Vagina (tissue), 2 donors: ENCODE results near the gene AFF3. TPM values are rescaled to one million over a fixed set of nuclear protein-coding genes. Genes with fewer than 3 reads are reported as not detected.

ENCODE experiments used
- DNase-seq, 2 donors: peaks; one replicate each; pipeline ENCODE4 v3.0.0-alpha.2; 2017; ENCODE audit errors: extremely low spot score in 2 of 2
- H3K27ac ChIP-seq: fragments of 200-600 bp; sonication (generic); one replicate; pipeline ENCODE4 v1.5.1; 2019
- H3K27me3 ChIP-seq: fragments of 200-600 bp; sonication (generic); one replicate; pipeline ENCODE4 v1.5.1; 2019
- H3K36me3 ChIP-seq, 2 donors: fragments of 200-600 bp; sonication (generic); one replicate each; pipeline ENCODE4 v1.5.1; 2017 to 2019
- H3K4me1 ChIP-seq: fragments of 200-600 bp; sonication (generic); one replicate; pipeline ENCODE4 v1.5.1; 2019
- H3K4me3 ChIP-seq, 2 donors: fragments of 200-600 bp; sonication (generic); 1 replicate in 1 of 2; 2 replicates in 1 of 2; pipeline ENCODE4 v1.5.1; 2016 to 2019
- H3K9me3 ChIP-seq: fragments of 200-600 bp; sonication (generic); one replicate; pipeline ENCODE4 v1.5.1; 2019
- POLR2A ChIP-seq, 2 donors: fragments of 450-650 bp; IDR thresholded peaks; one replicate each; pipeline ENCODE4 v1.6.1; 2017; ENCODE audit warnings: antibody characterized with exemption in 2 of 2, mild to moderate bottlenecking in 2 of 2, moderate library complexity in 2 of 2
- POLR2AphosphoS5 ChIP-seq, 2 donors: sonication (generic); formaldehyde crosslinking; IDR thresholded peaks; one replicate each; pipeline ENCODE4 v1.9.0; 2017; ENCODE audit warnings: antibody characterized with exemption in 2 of 2, mild to moderate bottlenecking in 2 of 2, low read depth in 1 of 2; ENCODE audit not compliant: insufficient read depth in 1 of 2
- intact Hi-C: fragments of 100-400 bp; cut with DNase I; formaldehyde crosslinking; loops from one replicate; pipeline ENCODE4 v1.15.1; 2023
- total RNA-seq: library from RNA; depleted of rRNA; stranded (reverse); fragments of >200 nt; gene quantifications from one replicate; pipeline ENCODE4 v1.2.3, GENCODE V29; 2016
- TF ChIP-seq, protein P1 (sequence below), 3 experiments: fragments of 450-650 bp in 2 of 3; fragments of 200-600 bp in 1 of 3; sonication (generic) in 1 of 3; IDR thresholded peaks; one replicate each; pipeline ENCODE4 v1.5.1; 2017 to 2019; ENCODE audit warnings: antibody characterized with exemption in 3 of 3, mild to moderate bottlenecking in 2 of 3, moderate library complexity in 2 of 3

The AFF3 gene
- total RNA-seq, 1 donor from 2014 or later, result 7.6 TPM

DNA sequence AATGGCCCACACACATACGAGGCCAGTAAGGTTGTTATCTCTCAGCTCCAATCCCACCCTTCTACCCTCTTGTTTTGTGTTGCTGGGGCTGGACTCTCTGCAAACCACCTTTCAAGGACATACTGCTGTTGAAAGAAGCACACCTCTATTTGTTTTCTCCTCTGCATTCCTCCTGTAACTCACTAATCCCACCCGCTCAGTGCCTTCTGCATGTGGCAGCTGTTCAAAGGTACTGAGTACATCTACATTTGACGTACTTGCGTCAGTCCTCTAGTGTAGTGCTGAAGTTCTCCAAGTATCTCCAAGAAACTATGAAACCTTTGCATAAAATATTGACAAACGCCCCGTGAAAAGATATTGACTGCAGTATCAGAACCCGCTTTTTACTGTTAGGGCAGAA is 310.6 kb downstream of the AFF3 start:
- Histone ChIP-seq H3K9me3 (no peaks in the 10 kb centered on the region), H3K4me3 (no peak overlapping the region), H3K36me3 (no peaks in the 10 kb centered on the region), H3K4me1 (no peaks in the 10 kb centered on the region), H3K27me3 (no peaks in the 10 kb centered on the region), H3K27ac (no peak overlapping the region)
- no peak for TF ChIP-seq POLR2A (IDR thresholded peaks at IDR 0.05)
- no peak for TF ChIP-seq POLR2AphosphoS5 (IDR thresholded peaks at IDR 0.05; ENCODE audit: insufficient read depth in 1 of 2, low read depth in 1 of 2)
- TF ChIP-seq, protein P1, sequence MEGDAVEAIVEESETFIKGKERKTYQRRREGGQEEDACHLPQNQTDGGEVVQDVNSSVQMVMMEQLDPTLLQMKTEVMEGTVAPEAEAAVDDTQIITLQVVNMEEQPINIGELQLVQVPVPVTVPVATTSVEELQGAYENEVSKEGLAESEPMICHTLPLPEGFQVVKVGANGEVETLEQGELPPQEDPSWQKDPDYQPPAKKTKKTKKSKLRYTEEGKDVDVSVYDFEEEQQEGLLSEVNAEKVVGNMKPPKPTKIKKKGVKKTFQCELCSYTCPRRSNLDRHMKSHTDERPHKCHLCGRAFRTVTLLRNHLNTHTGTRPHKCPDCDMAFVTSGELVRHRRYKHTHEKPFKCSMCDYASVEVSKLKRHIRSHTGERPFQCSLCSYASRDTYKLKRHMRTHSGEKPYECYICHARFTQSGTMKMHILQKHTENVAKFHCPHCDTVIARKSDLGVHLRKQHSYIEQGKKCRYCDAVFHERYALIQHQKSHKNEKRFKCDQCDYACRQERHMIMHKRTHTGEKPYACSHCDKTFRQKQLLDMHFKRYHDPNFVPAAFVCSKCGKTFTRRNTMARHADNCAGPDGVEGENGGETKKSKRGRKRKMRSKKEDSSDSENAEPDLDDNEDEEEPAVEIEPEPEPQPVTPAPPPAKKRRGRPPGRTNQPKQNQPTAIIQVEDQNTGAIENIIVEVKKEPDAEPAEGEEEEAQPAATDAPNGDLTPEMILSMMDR (IDR thresholded peaks at IDR 0.05), result no peak
- intact Hi-C loops, result no loop called here
- no peak for DNase-seq

DNA sequence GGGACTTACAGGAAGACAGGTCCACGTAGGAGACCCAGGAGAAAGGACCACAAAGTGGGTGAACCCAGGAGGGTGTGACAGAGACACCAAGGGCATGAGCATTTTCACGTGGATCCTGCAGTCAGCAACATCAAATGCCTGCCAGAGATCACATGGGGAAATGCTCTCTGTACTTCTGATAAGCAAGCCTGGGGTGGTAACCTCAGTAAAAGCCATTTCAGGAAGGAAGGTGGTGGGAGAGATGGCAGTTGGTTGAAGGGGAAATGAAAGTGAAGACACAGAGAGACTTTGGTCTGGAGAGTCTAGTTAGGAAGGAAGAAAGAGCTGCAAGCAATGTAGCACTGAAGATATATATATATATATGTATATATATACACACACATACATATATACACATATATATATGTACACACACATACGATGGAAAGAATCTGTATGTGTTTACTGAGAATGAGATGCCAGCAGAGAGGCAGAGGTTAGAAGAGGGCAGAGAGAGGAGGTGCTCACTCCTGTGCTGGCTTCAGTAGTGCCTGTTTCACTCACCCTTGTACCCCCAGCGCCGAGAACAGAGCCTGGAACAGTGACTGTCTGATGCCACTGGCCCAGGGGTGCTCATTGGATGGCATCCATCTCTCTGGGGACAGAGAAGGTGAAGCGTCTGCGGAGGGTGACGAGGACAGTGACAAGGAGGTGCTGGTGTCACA is 314.9 kb downstream of the AFF3 start:
- Histone ChIP-seq H3K4me3 (no peak overlapping the region), H3K4me1 (no peaks in the 10 kb centered on the region), H3K9me3 (no peaks in the 10 kb centered on the region), H3K27ac (no peak overlapping the region), H3K27me3 (no peaks in the 10 kb centered on the region), H3K36me3 (no peaks in the 10 kb centered on the region)
- intact Hi-C loops, result no loop called here
- TF ChIP-seq POLR2A (IDR thresholded peaks at IDR 0.05) (no peak), POLR2AphosphoS5 (IDR thresholded peaks at IDR 0.05; ENCODE audit: insufficient read depth in 1 of 2, low read depth in 1 of 2) (no peak)
- TF ChIP-seq, protein P1 (IDR thresholded peaks at IDR 0.05), result no peak
- no peak for DNase-seq

DNA sequence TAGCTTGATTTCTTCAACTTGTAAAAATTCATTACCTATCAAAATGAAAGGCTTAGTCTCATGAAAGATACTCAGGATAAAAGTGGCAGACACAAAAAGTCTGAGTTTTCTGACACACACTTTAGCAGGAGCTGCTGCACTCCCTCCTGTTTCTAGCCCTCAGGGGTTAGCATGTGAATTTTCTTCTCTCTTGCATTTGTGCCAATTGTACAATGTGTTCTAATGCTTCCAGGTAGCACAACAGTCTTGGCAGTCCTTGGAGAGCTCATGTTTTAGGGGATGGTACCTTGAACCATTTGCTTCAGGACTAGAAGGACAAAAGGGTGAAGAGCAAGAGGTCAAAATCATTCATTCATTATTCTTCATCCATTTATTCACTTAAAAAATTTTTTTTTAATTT is 316.8 kb downstream of the AFF3 start:
- no peak for DNase-seq
- intact Hi-C loops, result no loop called here
- H3K4me1 ChIP-seq, result no peaks in the 10 kb centered on the region
- no peaks in the 10 kb centered on the region for H3K36me3 ChIP-seq
- no peaks in the 10 kb centered on the region for H3K27me3 ChIP-seq
- no peak overlapping the region for H3K4me3 ChIP-seq
- H3K9me3 ChIP-seq, result no peaks in the 10 kb centered on the region
- no peak overlapping the region for H3K27ac ChIP-seq
- TF ChIP-seq POLR2A (IDR thresholded peaks at IDR 0.05), result no peak
- TF ChIP-seq, protein P1 (IDR thresholded peaks at IDR 0.05), result no peak
- no peak for TF ChIP-seq POLR2AphosphoS5 (IDR thresholded peaks at IDR 0.05; ENCODE audit: insufficient read depth in 1 of 2, low read depth in 1 of 2)

DNA sequence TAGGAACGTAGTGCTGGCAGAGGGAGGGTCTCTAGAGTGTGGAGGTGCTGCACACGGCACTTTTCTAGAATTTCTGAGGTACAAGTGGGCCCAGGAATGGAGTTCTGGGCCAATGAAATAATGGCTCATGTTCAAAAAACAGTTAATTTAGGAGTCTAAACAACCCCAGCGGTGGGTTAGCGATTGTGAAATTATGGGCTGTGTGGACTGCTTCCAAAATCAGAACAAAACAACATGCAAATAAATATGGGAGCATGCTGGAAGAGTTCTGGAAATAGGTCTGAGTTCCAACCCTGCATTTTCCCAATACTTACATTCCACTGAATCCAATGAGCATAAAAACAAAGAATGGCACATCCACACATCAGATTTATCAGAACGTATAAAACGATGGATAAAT is 317.6 kb downstream of the AFF3 start:
- Histone ChIP-seq H3K27ac (no peak overlapping the region), H3K27me3 (no peaks in the 10 kb centered on the region), H3K4me1 (no peaks in the 10 kb centered on the region), H3K4me3 (no peak overlapping the region), H3K9me3 (no peaks in the 10 kb centered on the region), H3K36me3 (no peaks in the 10 kb centered on the region)
- no peak for DNase-seq
- TF ChIP-seq, protein P1 (IDR thresholded peaks at IDR 0.05), result no peak
- TF ChIP-seq POLR2A (IDR thresholded peaks at IDR 0.05), result no peak
- no peak for TF ChIP-seq POLR2AphosphoS5 (IDR thresholded peaks at IDR 0.05; ENCODE audit: insufficient read depth in 1 of 2, low read depth in 1 of 2)
- intact Hi-C loops, result no loop called here

DNA sequence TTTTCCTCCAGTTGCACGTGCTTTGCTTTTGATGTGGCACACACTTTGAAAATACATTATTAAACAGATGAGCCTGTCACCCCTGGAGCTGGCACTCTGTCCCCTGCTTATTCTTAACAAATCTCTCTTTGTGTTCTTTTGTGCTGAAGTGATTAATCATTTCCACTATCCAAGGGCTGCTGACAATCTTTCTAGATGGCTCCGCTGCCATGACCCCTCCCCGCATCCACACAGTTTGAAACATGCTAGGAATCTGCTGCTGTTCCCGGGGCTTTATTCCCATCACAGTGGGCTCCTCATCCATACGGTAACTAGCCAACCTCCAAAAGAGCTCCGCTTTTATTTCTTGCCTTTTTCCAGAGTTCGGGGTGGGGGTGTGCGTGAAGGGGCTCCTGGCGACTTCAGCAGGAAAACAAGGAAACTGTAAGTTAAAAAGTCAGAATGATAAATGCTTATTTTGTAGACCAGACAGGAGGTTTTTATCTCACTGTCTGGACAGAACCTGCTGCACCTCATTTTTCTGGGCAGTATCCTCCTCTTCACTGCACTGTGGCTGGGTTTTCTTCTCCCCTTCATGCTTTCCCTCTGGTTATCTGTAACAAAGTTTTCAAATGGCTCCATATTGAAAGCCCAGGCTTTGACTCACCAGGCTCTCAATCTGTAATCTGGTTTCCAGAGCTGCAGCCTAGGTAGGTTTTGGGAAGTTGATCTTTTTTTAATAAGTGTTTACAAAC is 319.7 kb downstream of the AFF3 start:
- Histone ChIP-seq H3K9me3 (no peaks in the 10 kb centered on the region), H3K4me3 (no peak overlapping the region), H3K27me3 (no peaks in the 10 kb centered on the region), H3K27ac (no peak overlapping the region), H3K36me3 (no peaks in the 10 kb centered on the region), H3K4me1 (no peaks in the 10 kb centered on the region)
- TF ChIP-seq, protein P1 (IDR thresholded peaks at IDR 0.05), result no peak
- TF ChIP-seq POLR2AphosphoS5 (IDR thresholded peaks at IDR 0.05; ENCODE audit: insufficient read depth in 1 of 2, low read depth in 1 of 2) (no peak), POLR2A (IDR thresholded peaks at IDR 0.05) (no peak)
- intact Hi-C loops, result no loop called here
- no peak for DNase-seq
